Common myeloid progenitor, CD34-positive (primary cell): ENCODE data around the gene TNPO3.
"Not testable (repeated sequence)": the region's sequence is repeated elsewhere in the genome, so short reads cannot be mapped to it uniquely, and the experiment has no call there.

Source experiments
- CTCF ChIA-PET: fragments of 350-600 bp; sonication (Branson Sonifier 250); formaldehyde crosslinking; loops from one replicate; lab custom pipeline; 2021; ENCODE audit warnings: antibody characterized with exemption; lab: Charles Lee
- POLR2A ChIA-PET: fragments of 350-600 bp; sonication (Branson Sonifier 250); formaldehyde crosslinking; loops from one replicate; lab custom pipeline; 2021; ENCODE audit warnings: antibody characterized with exemption; lab: Charles Lee
- DNase-seq, 3 donors: peaks; one replicate each; pipeline versions ENCODE4 v3.0.0 to v3.0.0-alpha.2; 2013
- H3K27ac ChIP-seq, 2 experiments: 1 replicate in 1 of 2; 2 replicates in 1 of 2; pipeline ENCODE4 v1.7.0; 2013; ENCODE audit warnings: inconsistent platforms in 2 of 2, low read length in 2 of 2, mild to moderate bottlenecking in 2 of 2, low read depth in 1 of 2, moderate library complexity in 1 of 2; ENCODE audit not compliant: severe bottlenecking in 2 of 2, insufficient read depth in 1 of 2, poor library complexity in 1 of 2
- H3K27me3 ChIP-seq, 5 experiments: replicated peaks in 2 of 5; 1 replicate in 3 of 5; 2 replicates in 2 of 5; pipeline versions ENCODE4 v1.6.1 to v1.7.0; 2013; ENCODE audit warnings: low read length in 4 of 5, mild to moderate bottlenecking in 2 of 5, moderate library complexity in 2 of 5, inconsistent platforms in 1 of 5; ENCODE audit not compliant: insufficient read depth in 5 of 5, control insufficient read depth in 4 of 5
- H3K36me3 ChIP-seq, 4 experiments: 1 replicate in 2 of 4; 2 replicates in 2 of 4; pipeline versions ENCODE4 v1.6.1 to v1.7.0; 2013; ENCODE audit warnings: low read length in 3 of 4, control low read depth in 1 of 4, mild to moderate bottlenecking in 1 of 4; ENCODE audit not compliant: control insufficient read depth in 4 of 4, insufficient read depth in 4 of 4
- H3K4me1 ChIP-seq, 4 experiments: 1 replicate in 3 of 4; 2 replicates in 1 of 4; pipeline versions ENCODE4 v1.6.1 to v1.7.1; 2013; ENCODE audit warnings: low read length in 3 of 4, mild to moderate bottlenecking in 3 of 4, control low read depth in 1 of 4, inconsistent platforms in 1 of 4, moderate library complexity in 1 of 4; ENCODE audit not compliant: control insufficient read depth in 4 of 4, insufficient read depth in 4 of 4; ENCODE audit errors: control extremely low read depth in 1 of 4
- H3K4me3 ChIP-seq, 7 experiments: 1 replicate in 4 of 7; 2 replicates in 3 of 7; pipeline versions ENCODE4 v1.5.1 to v1.7.0; 2013; ENCODE audit warnings: mild to moderate bottlenecking in 7 of 7, low read length in 6 of 7, moderate library complexity in 6 of 7, inconsistent platforms in 2 of 7, low read depth in 2 of 7, control low read depth in 1 of 7; ENCODE audit not compliant: insufficient read depth in 4 of 7, control insufficient read depth in 1 of 7; ENCODE audit errors: extremely low read depth in 1 of 7
- H3K9me3 ChIP-seq, 5 experiments: 1 replicate in 4 of 5; 2 replicates in 1 of 5; pipeline versions ENCODE4 v1.6.1 to v1.7.1; 2013; ENCODE audit warnings: low read length in 4 of 5, mild to moderate bottlenecking in 2 of 5, inconsistent platforms in 1 of 5, low read depth in 1 of 5, moderate library complexity in 1 of 5; ENCODE audit not compliant: control insufficient read depth in 4 of 5, insufficient read depth in 2 of 5; ENCODE audit errors: control extremely low read depth in 1 of 5
- WGBS: methylation state at CpG from one replicate; pipeline ENCODE4 v1.1.5; 2013; ENCODE audit not compliant: insufficient coverage; 5-methylcytosine and 5-hydroxymethylcytosine counted together

The TNPO3 gene

DNA sequence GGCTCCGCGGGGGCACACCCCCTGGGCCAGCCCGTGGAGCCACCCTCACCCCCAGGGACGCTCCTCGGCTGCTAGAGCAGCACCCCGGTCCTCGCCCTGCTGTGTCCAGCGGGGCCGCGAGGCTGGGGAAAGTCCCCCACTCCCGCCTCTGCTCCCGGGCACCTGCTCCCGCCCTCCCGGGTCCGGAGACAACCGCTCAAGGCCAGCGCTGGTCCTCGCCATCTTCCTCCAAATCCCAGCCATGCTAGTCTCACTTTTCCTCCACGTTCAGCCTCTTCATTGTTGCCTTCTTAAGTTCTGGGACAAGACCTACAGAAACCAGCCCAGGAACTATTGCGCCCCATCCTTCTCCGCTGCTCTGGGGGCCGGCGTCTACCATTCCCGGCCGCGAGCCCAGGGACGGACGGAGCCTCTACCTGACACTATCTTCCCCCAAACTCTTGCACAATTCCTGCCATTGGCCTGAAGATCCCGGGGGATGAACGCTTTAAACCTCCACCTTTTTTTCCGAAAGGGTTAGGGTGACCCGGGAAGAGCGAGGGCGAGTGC lies 139.6 kb downstream of the TNPO3 start:
- no peaks in the 10 kb centered on the region for H3K9me3 ChIP-seq

DNA sequence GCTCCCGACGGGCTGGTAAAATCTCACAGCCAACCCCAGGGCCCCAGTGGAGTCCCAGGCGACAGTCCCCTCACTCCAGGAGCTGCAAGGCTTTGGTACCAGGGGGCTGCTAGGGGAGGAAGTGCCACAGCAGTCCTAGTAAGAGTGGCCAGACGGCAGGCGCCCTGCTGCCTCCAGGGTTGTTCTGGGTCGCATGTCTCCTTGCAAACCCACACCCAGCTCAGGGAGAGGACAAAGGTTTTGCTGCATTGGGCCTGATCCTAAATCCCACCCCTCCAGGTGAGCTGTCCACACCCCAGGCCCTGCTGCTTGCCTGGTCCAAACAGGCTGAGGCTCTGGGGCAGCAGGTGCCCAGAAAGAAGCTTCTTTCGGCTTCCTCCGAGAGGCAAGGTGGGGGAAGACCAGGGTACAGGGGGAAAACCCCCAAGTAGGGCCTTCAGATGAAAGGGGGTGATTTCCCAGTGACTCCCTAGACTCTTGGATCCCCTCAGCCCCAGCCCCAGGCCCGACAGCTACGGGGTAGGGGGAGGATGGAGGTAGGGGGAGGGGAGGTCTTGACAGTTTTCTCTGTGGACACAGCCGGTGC lies 140.3 kb downstream of the TNPO3 start:
- H3K36me3 ChIP-seq: no peaks in the 10 kb centered on the region
- ChIA-PET POLR2A (interaction anchor here (1.1 kb wide), 1 partner anchor 19 kb away, joined by 3 read pairs; no protein-coding TSS in a partner anchor), CTCF (interaction anchor here (0.6 to 2.6 kb wide), 5 partner anchors 8 to 175 kb away, joined by 3 to 12 read pairs (median 4); no protein-coding TSS in a partner anchor)
- peak in 2 of 3 donors; percentile 45 to 52 for DNase-seq
- H3K4me3 ChIP-seq: no peak overlapping the region
- H3K9me3 ChIP-seq: no peaks in the 10 kb centered on the region
- no peak overlapping the region for H3K27ac ChIP-seq
- H3K4me1 ChIP-seq: peaks cover 0 to 21% (median 14%) of the 10 kb centered on the region in 4 experiments
- H3K27me3 ChIP-seq: peaks cover 0 to 57% (median 11%) of the 10 kb centered on the region in 5 experiments
- 81% methylated on average over 5 of the region's 11 CpGs for WGBS

More for the DNA sequence above, 139.6 kb downstream of the TNPO3 start:
- Histone ChIP-seq H3K27ac (no peak overlapping the region), H3K27me3 (peaks cover 0 to 50% (median 10%) of the 10 kb centered on the region in 5 experiments), H3K36me3 (no peaks in the 10 kb centered on the region), H3K4me3 (peak overlapping the region in 6 of 7 experiments; percentile 13 to 73 (median 62)), H3K4me1 (peaks cover 0 to 14% (median 9%) of the 10 kb centered on the region in 4 experiments)
- WGBS: 2% methylated on average over 26 of the region's 34 CpGs
- CTCF ChIA-PET: interaction anchor here (1.3 to 2.6 kb wide), 2 partner anchors 25 to 31 kb away, joined by 5 to 12 read pairs; no protein-coding TSS in a partner anchor
- POLR2A ChIA-PET: no interaction called here
- peak in 1 of 3 donors; percentile 13 for DNase-seq

DNA sequence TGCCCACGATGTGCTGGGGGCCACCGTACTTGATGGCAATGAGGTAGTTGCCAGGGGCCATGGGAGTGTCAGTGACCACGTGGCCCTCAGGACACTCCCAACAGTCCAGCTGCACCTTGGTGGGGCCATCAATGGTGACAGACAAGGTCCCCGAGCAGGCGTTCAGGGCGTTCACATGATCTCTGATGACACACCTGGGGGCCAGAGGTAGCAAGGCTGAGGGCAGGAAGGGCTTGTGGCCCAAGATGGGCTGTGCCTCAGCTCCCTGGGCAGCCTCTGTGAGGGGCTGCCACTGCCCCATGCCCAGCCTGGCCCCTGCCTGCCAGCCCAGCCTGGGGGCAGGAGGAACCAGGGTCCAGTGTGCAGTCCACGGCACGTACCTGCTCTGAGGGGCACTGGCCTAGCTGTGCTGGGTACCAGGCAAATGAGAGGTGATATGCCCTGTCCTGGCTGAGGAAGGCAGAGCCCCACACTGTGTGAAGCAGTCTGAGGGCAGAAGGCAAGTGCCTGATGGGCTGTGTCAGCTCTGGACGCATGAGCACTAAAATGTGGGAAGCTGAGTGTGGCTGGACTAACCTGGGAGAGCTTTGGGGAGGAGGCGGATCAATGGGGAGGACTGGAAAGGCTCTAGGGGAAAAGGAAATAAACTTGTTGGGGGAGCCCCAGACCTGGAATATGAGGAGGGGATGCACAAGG lies 140.9 kb downstream of the TNPO3 start:
- no peaks in the 10 kb centered on the region for H3K36me3 ChIP-seq
- no peaks in the 10 kb centered on the region for H3K9me3 ChIP-seq
- DNase-seq: no peak
- no peak overlapping the region for H3K27ac ChIP-seq
- H3K4me1 ChIP-seq: peaks cover 0 to 24% (median 15%) of the 10 kb centered on the region in 4 experiments
- H3K4me3 ChIP-seq: no peak overlapping the region
- peaks cover 0 to 63% (median 16%) of the 10 kb centered on the region in 5 experiments for H3K27me3 ChIP-seq
- POLR2A ChIA-PET: interaction anchor here (1.1 kb wide), 1 partner anchor 19 kb away, joined by 3 read pairs; no protein-coding TSS in a partner anchor
- 93% methylated on average over 10 of the region's 10 CpGs for WGBS
- CTCF ChIA-PET: interaction anchor here (0.6 to 2.6 kb wide), 5 partner anchors 8 to 175 kb away, joined by 3 to 12 read pairs (median 4); no protein-coding TSS in a partner anchor

DNA sequence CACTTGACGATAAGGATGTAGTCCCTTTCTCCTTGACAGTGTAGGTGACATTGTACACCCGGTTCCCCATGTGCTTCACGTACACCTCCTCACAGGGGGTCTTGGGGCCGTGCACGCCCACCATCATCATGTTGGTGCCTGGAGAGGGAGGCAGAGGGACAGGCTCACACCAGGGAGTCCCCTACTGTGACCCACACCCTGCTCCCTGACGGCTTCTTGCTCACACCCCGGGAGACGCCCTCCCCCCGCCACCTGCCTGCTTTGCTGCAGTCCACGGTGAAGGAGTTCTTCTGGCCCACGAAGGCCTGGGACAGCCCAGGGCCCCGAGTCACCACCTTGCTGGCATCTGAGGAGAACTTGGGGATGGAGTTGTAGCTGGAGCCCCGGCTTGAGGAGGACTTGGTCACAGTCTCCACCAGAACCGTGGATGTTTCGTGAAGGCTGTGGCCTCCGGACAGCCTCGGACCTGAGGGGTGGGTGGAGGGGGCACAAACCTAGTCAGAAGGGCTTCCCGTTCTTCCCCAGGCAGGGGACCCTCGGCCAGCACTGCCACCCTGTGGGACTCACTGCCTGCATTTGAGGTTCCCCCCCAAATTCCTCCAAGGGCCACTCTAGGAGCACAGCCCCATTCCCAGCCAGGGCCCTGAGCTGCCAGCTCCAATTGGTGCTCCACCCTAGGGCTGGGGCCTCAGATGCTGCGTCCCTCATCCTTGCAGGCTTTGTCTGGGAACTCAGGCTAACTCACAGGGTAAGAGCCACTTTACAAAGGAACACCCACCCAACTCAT lies 142.0 kb downstream of the TNPO3 start:
- peaks cover 0 to 73% (median 19%) of the 10 kb centered on the region in 5 experiments for H3K27me3 ChIP-seq
- CTCF ChIA-PET, POLR2A ChIA-PET, H3K4me3 ChIP-seq, H3K36me3 ChIP-seq, H3K9me3 ChIP-seq, DNase-seq, H3K27ac ChIP-seq: not testable (repeated sequence)
- peaks cover 0 to 24% (median 15%) of the 10 kb centered on the region in 4 experiments for H3K4me1 ChIP-seq
- 92% methylated on average over 2 of the region's 20 CpGs for WGBS

DNA sequence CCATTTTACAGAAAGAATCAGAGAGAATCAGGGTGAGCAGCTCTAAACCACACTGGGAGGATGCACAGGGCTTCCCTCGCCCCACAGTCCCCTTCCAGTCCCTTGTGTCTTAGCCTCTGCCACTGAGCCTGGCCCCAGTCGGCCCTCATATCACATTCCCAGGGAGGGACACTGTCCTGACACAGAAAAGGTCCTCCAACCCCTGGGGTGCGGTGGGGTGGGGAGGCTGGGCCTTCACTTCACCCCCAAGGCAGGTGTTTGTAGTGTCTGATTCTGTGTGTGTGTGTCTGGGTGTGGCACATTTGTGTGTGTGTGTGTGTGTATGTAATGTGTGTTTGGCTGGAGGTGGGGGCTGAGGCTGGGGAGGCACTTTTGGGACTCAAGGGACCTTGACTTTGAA lies 142.6 kb downstream of the TNPO3 start:
- ChIA-PET CTCF (interaction anchor here (0.8 to 1.6 kb wide), 3 partner anchors 15 to 36 kb away, joined by 3 to 7 read pairs (median 4); no protein-coding TSS in a partner anchor), POLR2A (no interaction called here)
- WGBS: 100% methylated on average over 2 of the region's 3 CpGs
- H3K27me3 ChIP-seq: peaks cover 0 to 73% (median 19%) of the 10 kb centered on the region in 5 experiments
- H3K9me3 ChIP-seq: no peaks in the 10 kb centered on the region
- H3K27ac ChIP-seq: no peak overlapping the region
- DNase-seq: no peak
- peaks cover 0 to 24% (median 15%) of the 10 kb centered on the region in 4 experiments for H3K4me1 ChIP-seq
- no peak overlapping the region for H3K4me3 ChIP-seq
- H3K36me3 ChIP-seq: no peaks in the 10 kb centered on the region

DNA sequence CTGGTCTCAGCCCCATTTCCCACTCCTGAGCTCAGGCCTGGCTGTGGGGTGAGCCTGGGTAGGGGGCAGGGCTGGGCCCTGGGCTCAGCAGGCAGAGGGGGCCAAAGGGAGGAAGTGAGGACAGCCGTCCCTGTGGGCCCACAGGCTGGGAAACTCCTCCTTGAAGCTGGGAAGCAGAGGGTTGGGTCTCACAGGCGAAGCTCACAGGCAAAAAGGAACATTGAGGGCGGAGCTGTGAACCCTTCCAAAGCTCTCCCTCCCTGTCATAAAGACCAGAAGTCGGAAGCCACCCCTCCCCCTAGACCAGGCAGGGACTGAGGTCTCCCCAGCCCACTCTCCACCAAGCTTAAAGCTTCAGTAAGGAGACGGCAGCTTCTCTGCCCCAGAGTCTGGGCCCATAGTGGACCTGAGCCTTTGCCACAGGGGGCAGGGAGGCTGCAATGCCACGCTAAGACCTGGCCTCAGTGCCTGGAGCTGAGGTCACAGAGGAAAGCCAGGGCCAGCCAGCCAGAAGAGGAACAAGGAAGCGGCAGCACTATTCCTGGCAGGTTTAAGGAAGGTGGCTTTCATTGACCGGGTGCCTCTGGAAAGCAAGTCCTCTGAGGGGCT lies 143.4 kb downstream of the TNPO3 start:
- H3K27ac ChIP-seq: no peak overlapping the region
- peaks cover 0 to 24% (median 15%) of the 10 kb centered on the region in 4 experiments for H3K4me1 ChIP-seq
- no peak overlapping the region for H3K4me3 ChIP-seq
- CTCF ChIA-PET: interaction anchor here (0.6 to 2.6 kb wide), 8 partner anchors 11 to 170 kb away, joined by 3 to 8 read pairs (median 4); no protein-coding TSS in a partner anchor
- whole genome bisulfite sequencing: 94% methylated on average over 7 of the region's 8 CpGs
- H3K36me3 ChIP-seq: no peaks in the 10 kb centered on the region
- H3K9me3 ChIP-seq: no peaks in the 10 kb centered on the region
- DNase-seq: no peak
- POLR2A ChIA-PET: no interaction called here
- H3K27me3 ChIP-seq: peaks cover 0 to 67% (median 19%) of the 10 kb centered on the region in 5 experiments
